Measurements from ENCODE around the gene ZBTB24. TPM values are rescaled to one million over a fixed set of nuclear protein-coding genes. Genes with fewer than 3 reads are reported as not detected.

The ZBTB24 gene
- total and polyA plus RNA-seq, 2 of the 13 experiments (the other 11 are each of a cell fraction or from before 2014, with no cell fraction given): 1.5 to 6.2 TPM

DNA sequence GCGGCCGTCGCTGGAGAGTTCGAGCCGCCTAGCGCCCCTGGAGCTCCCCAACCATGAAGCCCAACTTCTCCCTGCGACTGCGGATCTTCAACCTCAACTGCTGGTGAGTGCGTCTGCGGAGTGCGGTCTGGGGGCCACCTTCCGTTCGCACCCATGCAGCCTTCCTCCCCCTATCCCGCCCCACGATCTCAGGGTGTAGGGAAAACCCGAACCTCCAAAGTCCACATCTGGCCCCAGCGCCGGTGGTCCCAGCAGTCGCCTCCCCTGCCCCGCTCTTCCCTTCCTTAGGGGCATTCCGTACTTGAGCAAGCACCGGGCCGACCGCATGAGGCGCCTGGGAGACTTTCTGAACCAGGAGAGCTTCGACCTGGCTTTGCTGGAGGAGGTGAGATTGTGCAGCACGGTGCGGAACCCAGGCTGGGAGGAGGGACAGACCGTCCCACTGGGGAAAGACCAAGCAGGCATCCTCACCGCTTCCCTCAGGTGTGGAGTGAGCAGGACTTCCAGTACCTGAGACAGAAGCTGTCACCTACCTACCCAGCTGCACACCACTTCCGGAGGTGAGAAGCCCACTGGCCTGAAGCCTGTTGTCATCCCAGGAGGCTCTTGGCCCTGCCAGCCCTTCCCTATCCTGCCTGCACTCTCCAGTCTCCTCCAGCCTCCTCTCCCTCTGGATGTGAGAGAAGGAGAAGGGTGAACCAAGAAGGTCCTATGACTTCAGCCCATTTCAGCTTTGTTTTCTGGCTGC, 41.8 kb downstream of the ZBTB24 start (continued):
- TF ChIP-seq, protein P1, sequence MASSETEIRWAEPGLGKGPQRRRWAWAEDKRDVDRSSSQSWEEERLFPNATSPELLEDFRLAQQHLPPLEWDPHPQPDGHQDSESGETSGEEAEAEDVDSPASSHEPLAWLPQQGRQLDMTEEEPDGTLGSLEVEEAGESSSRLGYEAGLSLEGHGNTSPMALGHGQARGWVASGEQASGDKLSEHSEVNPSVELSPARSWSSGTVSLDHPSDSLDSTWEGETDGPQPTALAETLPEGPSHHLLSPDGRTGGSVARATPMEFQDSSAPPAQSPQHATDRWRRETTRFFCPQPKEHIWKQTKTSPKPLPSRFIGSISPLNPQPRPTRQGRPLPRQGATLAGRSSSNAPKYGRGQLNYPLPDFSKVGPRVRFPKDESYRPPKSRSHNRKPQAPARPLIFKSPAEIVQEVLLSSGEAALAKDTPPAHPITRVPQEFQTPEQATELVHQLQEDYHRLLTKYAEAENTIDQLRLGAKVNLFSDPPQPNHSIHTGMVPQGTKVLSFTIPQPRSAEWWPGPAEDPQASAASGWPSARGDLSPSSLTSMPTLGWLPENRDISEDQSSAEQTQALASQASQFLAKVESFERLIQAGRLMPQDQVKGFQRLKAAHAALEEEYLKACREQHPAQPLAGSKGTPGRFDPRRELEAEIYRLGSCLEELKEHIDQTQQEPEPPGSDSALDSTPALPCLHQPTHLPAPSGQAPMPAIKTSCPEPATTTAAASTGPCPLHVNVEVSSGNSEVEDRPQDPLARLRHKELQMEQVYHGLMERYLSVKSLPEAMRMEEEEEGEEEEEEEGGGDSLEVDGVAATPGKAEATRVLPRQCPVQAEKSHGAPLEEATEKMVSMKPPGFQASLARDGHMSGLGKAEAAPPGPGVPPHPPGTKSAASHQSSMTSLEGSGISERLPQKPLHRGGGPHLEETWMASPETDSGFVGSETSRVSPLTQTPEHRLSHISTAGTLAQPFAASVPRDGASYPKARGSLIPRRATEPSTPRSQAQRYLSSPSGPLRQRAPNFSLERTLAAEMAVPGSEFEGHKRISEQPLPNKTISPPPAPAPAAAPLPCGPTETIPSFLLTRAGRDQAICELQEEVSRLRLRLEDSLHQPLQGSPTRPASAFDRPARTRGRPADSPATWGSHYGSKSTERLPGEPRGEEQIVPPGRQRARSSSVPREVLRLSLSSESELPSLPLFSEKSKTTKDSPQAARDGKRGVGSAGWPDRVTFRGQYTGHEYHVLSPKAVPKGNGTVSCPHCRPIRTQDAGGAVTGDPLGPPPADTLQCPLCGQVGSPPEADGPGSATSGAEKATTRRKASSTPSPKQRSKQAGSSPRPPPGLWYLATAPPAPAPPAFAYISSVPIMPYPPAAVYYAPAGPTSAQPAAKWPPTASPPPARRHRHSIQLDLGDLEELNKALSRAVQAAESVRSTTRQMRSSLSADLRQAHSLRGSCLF (CRISPR knock-in tag; IDR thresholded peaks at IDR 0.05; ENCODE audit: borderline replicate concordance): no peak
- TF ChIP-seq ZNF136 (CRISPR knock-in tag; IDR thresholded peaks at IDR 0.05; ENCODE audit: low read depth) (no peak), ZNF562 (CRISPR knock-in tag; IDR thresholded peaks at IDR 0.05; ENCODE audit: borderline replicate concordance) (no peak), WIZ (CRISPR knock-in tag; IDR thresholded peaks at IDR 0.05) (no peak), RARA (CRISPR knock-in tag; IDR thresholded peaks at IDR 0.05) (no peak), ATF5 (CRISPR knock-in tag; IDR thresholded peaks at IDR 0.05; ENCODE audit: low read depth) (no peak), SKI (IDR thresholded peaks at IDR 0.05; ENCODE audit: partially characterized antibody) (no peak), ARID2 (CRISPR knock-in tag; IDR thresholded peaks at IDR 0.05; ENCODE audit: borderline replicate concordance) (no peak), PPARG (CRISPR knock-in tag; conservative IDR thresholded peaks at IDR 0.05) (no peak), ZNF143 (CRISPR knock-in tag; IDR thresholded peaks at IDR 0.05) (no peak), ZNF691 (CRISPR knock-in tag; IDR thresholded peaks at IDR 0.05; ENCODE audit: borderline replicate concordance, low read depth) (0 out of 2 replicates have a peak, but pooled peaks have one; percentile 35), ZNF432 (CRISPR knock-in tag; IDR thresholded peaks at IDR 0.05; ENCODE audit: borderline replicate concordance) (no peak), ZEB1 (IDR thresholded peaks at IDR 0.05; ENCODE audit: insufficient replicate concordance, low read depth) (no peak), CSRNP1 (CRISPR knock-in tag; IDR thresholded peaks at IDR 0.05) (no peak), FOXK1 (CRISPR knock-in tag; IDR thresholded peaks at IDR 0.05; ENCODE audit: borderline replicate concordance, low read depth) (no peak)
- TF ChIP-seq, protein P2, sequence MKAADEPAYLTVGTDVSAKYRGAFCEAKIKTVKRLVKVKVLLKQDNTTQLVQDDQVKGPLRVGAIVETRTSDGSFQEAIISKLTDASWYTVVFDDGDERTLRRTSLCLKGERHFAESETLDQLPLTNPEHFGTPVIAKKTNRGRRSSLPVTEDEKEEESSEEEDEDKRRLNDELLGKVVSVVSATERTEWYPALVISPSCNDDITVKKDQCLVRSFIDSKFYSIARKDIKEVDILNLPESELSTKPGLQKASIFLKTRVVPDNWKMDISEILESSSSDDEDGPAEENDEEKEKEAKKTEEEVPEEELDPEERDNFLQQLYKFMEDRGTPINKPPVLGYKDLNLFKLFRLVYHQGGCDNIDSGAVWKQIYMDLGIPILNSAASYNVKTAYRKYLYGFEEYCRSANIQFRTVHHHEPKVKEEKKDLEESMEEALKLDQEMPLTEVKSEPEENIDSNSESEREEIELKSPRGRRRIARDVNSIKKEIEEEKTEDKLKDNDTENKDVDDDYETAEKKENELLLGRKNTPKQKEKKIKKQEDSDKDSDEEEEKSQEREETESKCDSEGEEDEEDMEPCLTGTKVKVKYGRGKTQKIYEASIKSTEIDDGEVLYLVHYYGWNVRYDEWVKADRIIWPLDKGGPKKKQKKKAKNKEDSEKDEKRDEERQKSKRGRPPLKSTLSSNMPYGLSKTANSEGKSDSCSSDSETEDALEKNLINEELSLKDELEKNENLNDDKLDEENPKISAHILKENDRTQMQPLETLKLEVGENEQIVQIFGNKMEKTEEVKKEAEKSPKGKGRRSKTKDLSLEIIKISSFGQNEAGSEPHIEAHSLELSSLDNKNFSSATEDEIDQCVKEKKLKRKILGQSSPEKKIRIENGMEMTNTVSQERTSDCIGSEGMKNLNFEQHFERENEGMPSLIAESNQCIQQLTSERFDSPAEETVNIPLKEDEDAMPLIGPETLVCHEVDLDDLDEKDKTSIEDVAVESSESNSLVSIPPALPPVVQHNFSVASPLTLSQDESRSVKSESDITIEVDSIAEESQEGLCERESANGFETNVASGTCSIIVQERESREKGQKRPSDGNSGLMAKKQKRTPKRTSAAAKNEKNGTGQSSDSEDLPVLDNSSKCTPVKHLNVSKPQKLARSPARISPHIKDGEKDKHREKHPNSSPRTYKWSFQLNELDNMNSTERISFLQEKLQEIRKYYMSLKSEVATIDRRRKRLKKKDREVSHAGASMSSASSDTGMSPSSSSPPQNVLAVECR (CRISPR knock-in tag; IDR thresholded peaks at IDR 0.05; ENCODE audit: borderline replicate concordance): no peak; the same call in 1 of the 2 replicates
